Panc1 (cell line): ENCODE data around the gene DDAH1. TPM values are rescaled to one million over a fixed set of nuclear protein-coding genes. Genes with fewer than 3 reads are reported as not detected.
A peak's percentile ranks its signal among the peaks of the same experiment; 100 is the strongest.

Experiments used
- ATAC-seq: fragments of 200-7000 bp; cut with Tn5 transposase; 2 replicates; pipeline ENCODE4 v1.9.1; 2020; ENCODE audit warnings: mild to moderate bottlenecking, moderate library complexity
- BruUV-seq: library from RNA; stranded (reverse); fragments of 400-500 nt; replicated peaks from 2 replicates; lab custom pipeline; 2021; lab: Mats Ljungman, UMichigan
- CTCF ChIA-PET: fragments of 300-600 bp; sonication (Branson Sonifier 250); formaldehyde crosslinking; loops from one replicate; lab custom pipeline; 2022; ENCODE audit warnings: antibody characterized with exemption; lab: Charles Lee
- POLR2A ChIA-PET: fragments of 300-600 bp; sonication (Branson Sonifier 250); formaldehyde crosslinking; loops from one replicate; lab custom pipeline; 2022; ENCODE audit warnings: antibody characterized with exemption; lab: Charles Lee
- DNase-seq: peaks from one replicate; pipeline ENCODE4 v3.0.0-alpha.2; 2010; ENCODE audit warnings: low read depth, low spot score
- H3K27ac ChIP-seq: 2 replicates; pipeline ENCODE4 v1.5.1; 2011; ENCODE audit warnings: mild to moderate bottlenecking, low read length, inconsistent platforms
- H3K27me3 ChIP-seq: fragments of 200-500 bp; sonication (Bioruptor generic); 2 replicates; pipeline ENCODE4 v1.6.0; 2014; ENCODE audit warnings: low read length, inconsistent platforms; ENCODE audit not compliant: control insufficient read depth, insufficient read depth
- H3K36me3 ChIP-seq: fragments of 200-500 bp; sonication (Bioruptor generic); 2 replicates; pipeline ENCODE4 v1.5.1; 2014; ENCODE audit warnings: inconsistent platforms, mild to moderate bottlenecking, low read length, moderate library complexity; ENCODE audit not compliant: control insufficient read depth, insufficient read depth
- H3K4me1 ChIP-seq: 2 replicates; pipeline ENCODE4 v1.5.1; 2011; ENCODE audit warnings: inconsistent platforms, mild to moderate bottlenecking, low read length, moderate library complexity; ENCODE audit not compliant: control insufficient read depth, insufficient read depth
- H3K4me3 ChIP-seq, 2 experiments: 2 replicates each; pipeline ENCODE4 v1.5.1; 2011 to 2012; ENCODE audit warnings: low read depth in 2 of 2, low read length in 2 of 2, mild to moderate bottlenecking in 2 of 2, inconsistent platforms in 1 of 2, moderate library complexity in 1 of 2
- H3K9me3 ChIP-seq: fragments of 200-500 bp; sonication (Bioruptor generic); 2 replicates; pipeline ENCODE4 v1.5.1; 2014; ENCODE audit warnings: low read depth, mild to moderate bottlenecking, inconsistent platforms, low read length, moderate library complexity; ENCODE audit not compliant: control insufficient read depth, insufficient read depth
- CTCF ChIP-seq: fragments of 450-650 bp; IDR thresholded peaks from 2 replicates; pipeline ENCODE4 v1.5.1; 2017; ENCODE audit warnings: mild to moderate bottlenecking
- POLR2AphosphoS5 ChIP-seq: IDR thresholded peaks from 2 replicates; pipeline ENCODE4 v1.6.1; 2012; ENCODE audit warnings: mild to moderate bottlenecking, low read depth, low read length, moderate library complexity
- SIN3A ChIP-seq: IDR thresholded peaks from 2 replicates; pipeline ENCODE4 v1.6.1; 2012; ENCODE audit warnings: low read depth, mild to moderate bottlenecking, low read length, moderate library complexity, borderline replicate concordance; ENCODE audit not compliant: insufficient read depth
- TCF7L2 ChIP-seq: IDR thresholded peaks from 2 replicates; pipeline ENCODE4 v1.6.1; 2011; ENCODE audit warnings: mild to moderate bottlenecking, low read depth, low read length, inconsistent platforms
- in situ Hi-C: cut with HindIII; loops from 2 replicates; pipeline ENCODE4 v1.10.0; 2016; ENCODE audit warnings: low sequenced_read_pairs, low pct_unique_long_range_greater_than_20kb
- intact Hi-C: fragments of 100-400 bp; cut with micrococcal nuclease; formaldehyde crosslinking; loops from one replicate; pipeline ENCODE4 v1.10.0; 2022; ENCODE audit not compliant: unreplicated experiment
- total RNA-seq: library from RNA; stranded (reverse); gene quantifications from one replicate; pipeline ENCODE4 v1.2.1, GENCODE V29; 2021; ENCODE audit not compliant: unreplicated experiment
- TF ChIP-seq, protein P1 (sequence below), 2 experiments: IDR thresholded peaks; 2 replicates each; pipeline ENCODE4 v1.6.1; 2011 to 2012; ENCODE audit warnings: low read depth in 2 of 2, control low read depth in 1 of 2, low read length in 1 of 2, mild to moderate bottlenecking in 1 of 2, moderate library complexity in 1 of 2; ENCODE audit not compliant: insufficient read depth in 1 of 2

The DDAH1 gene
- total RNA-seq, 1 experiment from 2014 or later: 85.4 TPM

GRCh38 chr1:85290826-85291225, 174.1 kb downstream of the DDAH1 start:
- BruUV-seq: no TSS peak
- ChIA-PET POLR2A (interaction anchor here (2.2 kb wide), 1 partner anchor 14 kb away, joined by 8 read pairs; the partner anchor contains the start of gene BCL10), CTCF (no interaction called here)
- H3K4me3 ChIP-seq: no peak overlapping the region
- no peak for TF ChIP-seq CTCF
- TF ChIP-seq, protein P1, sequence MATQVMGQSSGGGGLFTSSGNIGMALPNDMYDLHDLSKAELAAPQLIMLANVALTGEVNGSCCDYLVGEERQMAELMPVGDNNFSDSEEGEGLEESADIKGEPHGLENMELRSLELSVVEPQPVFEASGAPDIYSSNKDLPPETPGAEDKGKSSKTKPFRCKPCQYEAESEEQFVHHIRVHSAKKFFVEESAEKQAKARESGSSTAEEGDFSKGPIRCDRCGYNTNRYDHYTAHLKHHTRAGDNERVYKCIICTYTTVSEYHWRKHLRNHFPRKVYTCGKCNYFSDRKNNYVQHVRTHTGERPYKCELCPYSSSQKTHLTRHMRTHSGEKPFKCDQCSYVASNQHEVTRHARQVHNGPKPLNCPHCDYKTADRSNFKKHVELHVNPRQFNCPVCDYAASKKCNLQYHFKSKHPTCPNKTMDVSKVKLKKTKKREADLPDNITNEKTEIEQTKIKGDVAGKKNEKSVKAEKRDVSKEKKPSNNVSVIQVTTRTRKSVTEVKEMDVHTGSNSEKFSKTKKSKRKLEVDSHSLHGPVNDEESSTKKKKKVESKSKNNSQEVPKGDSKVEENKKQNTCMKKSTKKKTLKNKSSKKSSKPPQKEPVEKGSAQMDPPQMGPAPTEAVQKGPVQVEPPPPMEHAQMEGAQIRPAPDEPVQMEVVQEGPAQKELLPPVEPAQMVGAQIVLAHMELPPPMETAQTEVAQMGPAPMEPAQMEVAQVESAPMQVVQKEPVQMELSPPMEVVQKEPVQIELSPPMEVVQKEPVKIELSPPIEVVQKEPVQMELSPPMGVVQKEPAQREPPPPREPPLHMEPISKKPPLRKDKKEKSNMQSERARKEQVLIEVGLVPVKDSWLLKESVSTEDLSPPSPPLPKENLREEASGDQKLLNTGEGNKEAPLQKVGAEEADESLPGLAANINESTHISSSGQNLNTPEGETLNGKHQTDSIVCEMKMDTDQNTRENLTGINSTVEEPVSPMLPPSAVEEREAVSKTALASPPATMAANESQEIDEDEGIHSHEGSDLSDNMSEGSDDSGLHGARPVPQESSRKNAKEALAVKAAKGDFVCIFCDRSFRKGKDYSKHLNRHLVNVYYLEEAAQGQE (IDR thresholded peaks at IDR 0.05; ENCODE audit: insufficient read depth in 1 of 2, low read depth in 2 of 2, low read length in 1 of 2): no peak
- no peak for TF ChIP-seq SIN3A
- no peak for TF ChIP-seq POLR2AphosphoS5
- no peak for TF ChIP-seq TCF7L2
- H3K27ac ChIP-seq: peak overlapping the region; percentile 80
- no peak for ATAC-seq
- peaks cover 41% of the 10 kb centered on the region for H3K4me1 ChIP-seq
- in situ Hi-C loops: no loop called here
- no peak for DNase-seq
- no peaks in the 10 kb centered on the region for H3K27me3 ChIP-seq
- H3K9me3 ChIP-seq: no peaks in the 10 kb centered on the region
- intact Hi-C loops: no loop called here
- no peaks in the 10 kb centered on the region for H3K36me3 ChIP-seq

- Histone ChIP-seq H3K27ac (peak overlapping the region; percentile 80), H3K27me3 (no peaks in the 10 kb centered on the region), H3K9me3 (no peaks in the 10 kb centered on the region), H3K4me3 (no peak overlapping the region), H3K4me1 (peaks cover 32% of the 10 kb centered on the region), H3K36me3 (no peaks in the 10 kb centered on the region)
- ChIA-PET CTCF (interaction anchor here (0.6 kb wide), 2 partner anchors 174 to 856 kb away, joined by 4 read pairs; no protein-coding TSS in a partner anchor), POLR2A (interaction anchor here (0.5 to 2.2 kb wide), 3 partner anchors 13 to 117 kb away, joined by 3 to 8 read pairs (median 8); partner anchors contain the start of gene BCL10)
- ATAC-seq: peak; percentile 59
- intact Hi-C loops: no loop called here
- TSS peak; percentile 93 for BruUV-seq
- TF ChIP-seq, protein P1 (IDR thresholded peaks at IDR 0.05; ENCODE audit: insufficient read depth in 1 of 2, low read depth in 2 of 2, low read length in 1 of 2): no peak
- TF ChIP-seq CTCF (no peak), POLR2AphosphoS5 (no peak), TCF7L2 (no peak), SIN3A (no peak)
- in situ Hi-C loops: no loop called here
- DNase-seq: no peak
Measured at GRCh38 chr1:85289848-85290335, 175.1 kb downstream of the DDAH1 start.
